Tibial nerve (tissue), 4 donors: ENCODE measurements around the gene APOL2. TPM values are rescaled to one million over a fixed set of nuclear protein-coding genes. Genes with fewer than 3 reads are reported as not detected.
"Not testable (repeated sequence)": the region's sequence is repeated elsewhere in the genome, so short reads cannot be mapped to it uniquely, and the experiment has no call there.

Experiments
- DNase-seq, 2 donors: peaks; one replicate each; pipeline ENCODE4 v3.0.0-alpha.2; 2019; ENCODE audit warnings: low spot score in 2 of 2
- H3K27ac ChIP-seq, 4 donors: fragments of 200-600 bp; sonication (generic) in 3 of 4; one replicate each; pipeline ENCODE4 v1.5.1; 2017 to 2019; ENCODE audit warnings: mild to moderate bottlenecking in 1 of 4
- H3K27me3 ChIP-seq, 2 donors: fragments of 200-600 bp; sonication (generic) in 1 of 2; one replicate each; pipeline versions ENCODE4 v1.5.1 to v1.6.0; 2017 to 2019
- H3K36me3 ChIP-seq, 3 donors: fragments of 200-600 bp; sonication (generic); one replicate each; pipeline ENCODE4 v1.5.1; 2018 to 2019
- H3K4me1 ChIP-seq, 4 donors: fragments of 200-600 bp; sonication (generic) in 3 of 4; one replicate each; pipeline ENCODE4 v1.5.1; 2017 to 2019
- H3K4me3 ChIP-seq, 4 donors: fragments of 200-600 bp; sonication (generic) in 3 of 4; one replicate each; pipeline ENCODE4 v1.5.1; 2017 to 2019; ENCODE audit warnings: mild to moderate bottlenecking in 1 of 4, moderate library complexity in 1 of 4
- H3K9me3 ChIP-seq, 4 donors: fragments of 200-600 bp; sonication (generic) in 3 of 4; one replicate each; pipeline ENCODE4 v1.5.1; 2017 to 2019
- EP300 ChIP-seq, 2 donors: sonication (generic); formaldehyde crosslinking; IDR thresholded peaks; one replicate each; pipeline ENCODE4 v1.6.1; 2017; ENCODE audit warnings: antibody characterized with exemption in 2 of 2, mild to moderate bottlenecking in 1 of 2
- POLR2A ChIP-seq, 2 donors: fragments of 450-650 bp; IDR thresholded peaks; one replicate each; pipeline ENCODE4 v1.6.1; 2017; ENCODE audit warnings: antibody characterized with exemption in 2 of 2, mild to moderate bottlenecking in 2 of 2, moderate library complexity in 2 of 2
- WGBS, 2 donors: methylation state at CpG; one replicate each; pipeline ENCODE4 v1.1.5; 2018; 5-methylcytosine and 5-hydroxymethylcytosine counted together
- total RNA-seq, 4 donors: library from RNA; depleted of rRNA; stranded (reverse); fragments of >200 nt; gene quantifications; one replicate each; pipeline ENCODE4 v1.1.0, GENCODE V29; 2016
- TF ChIP-seq, protein P1 (sequence below), 5 experiments: fragments of 200-600 bp in 3 of 5; fragments of 450-650 bp in 2 of 5; sonication (generic) in 3 of 5; IDR thresholded peaks; one replicate each; pipeline ENCODE4 v1.5.1; 2016 to 2019; ENCODE audit warnings: antibody characterized with exemption in 5 of 5, mild to moderate bottlenecking in 3 of 5, moderate library complexity in 2 of 5

Gene APOL2
- total RNA-seq, 4 donors from 2014 or later = 76.9 to 112 (median 79.4) TPM

GRCh38 chr22:36204632-36205015, 34.7 kb downstream of the APOL2 start:
- TF ChIP-seq EP300 (IDR thresholded peaks at IDR 0.05) = no peak
- no peak for TF ChIP-seq POLR2A (IDR thresholded peaks at IDR 0.05)
- TF ChIP-seq, protein P1, sequence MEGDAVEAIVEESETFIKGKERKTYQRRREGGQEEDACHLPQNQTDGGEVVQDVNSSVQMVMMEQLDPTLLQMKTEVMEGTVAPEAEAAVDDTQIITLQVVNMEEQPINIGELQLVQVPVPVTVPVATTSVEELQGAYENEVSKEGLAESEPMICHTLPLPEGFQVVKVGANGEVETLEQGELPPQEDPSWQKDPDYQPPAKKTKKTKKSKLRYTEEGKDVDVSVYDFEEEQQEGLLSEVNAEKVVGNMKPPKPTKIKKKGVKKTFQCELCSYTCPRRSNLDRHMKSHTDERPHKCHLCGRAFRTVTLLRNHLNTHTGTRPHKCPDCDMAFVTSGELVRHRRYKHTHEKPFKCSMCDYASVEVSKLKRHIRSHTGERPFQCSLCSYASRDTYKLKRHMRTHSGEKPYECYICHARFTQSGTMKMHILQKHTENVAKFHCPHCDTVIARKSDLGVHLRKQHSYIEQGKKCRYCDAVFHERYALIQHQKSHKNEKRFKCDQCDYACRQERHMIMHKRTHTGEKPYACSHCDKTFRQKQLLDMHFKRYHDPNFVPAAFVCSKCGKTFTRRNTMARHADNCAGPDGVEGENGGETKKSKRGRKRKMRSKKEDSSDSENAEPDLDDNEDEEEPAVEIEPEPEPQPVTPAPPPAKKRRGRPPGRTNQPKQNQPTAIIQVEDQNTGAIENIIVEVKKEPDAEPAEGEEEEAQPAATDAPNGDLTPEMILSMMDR (IDR thresholded peaks at IDR 0.05) = no peak
- H3K27ac ChIP-seq = no peak overlapping the region
- no peaks in the 10 kb centered on the region for H3K27me3 ChIP-seq
- WGBS, 2 donors = 68 to 70% methylated on average over 6 of the region's 6 CpGs
- DNase-seq = no peak
- no peaks in the 10 kb centered on the region for H3K36me3 ChIP-seq
- no peak overlapping the region for H3K4me3 ChIP-seq
- peaks cover 0 to 21% (median 7%) of the 10 kb centered on the region in 4 donors for H3K4me1 ChIP-seq
- H3K9me3 ChIP-seq = no peaks in the 10 kb centered on the region

- H3K4me1 ChIP-seq = peaks cover 0 to 23% (median 7%) of the 10 kb centered on the region in 4 donors
- H3K36me3 ChIP-seq = no peaks in the 10 kb centered on the region
- H3K27ac ChIP-seq = no peak overlapping the region
- H3K9me3 ChIP-seq = no peaks in the 10 kb centered on the region
- H3K27me3 ChIP-seq = no peaks in the 10 kb centered on the region
- WGBS, 2 donors = 64 to 87% methylated on average over 6 to 8 of the region's 8 CpGs
- no peak overlapping the region for H3K4me3 ChIP-seq
- TF ChIP-seq, protein P1 (IDR thresholded peaks at IDR 0.05) = no peak
- TF ChIP-seq POLR2A (IDR thresholded peaks at IDR 0.05) = no peak
- TF ChIP-seq EP300 (IDR thresholded peaks at IDR 0.05) = no peak
- no peak for DNase-seq
Measured at GRCh38 chr22:36204001-36204631, 35.2 kb downstream of the APOL2 start.

DNA sequence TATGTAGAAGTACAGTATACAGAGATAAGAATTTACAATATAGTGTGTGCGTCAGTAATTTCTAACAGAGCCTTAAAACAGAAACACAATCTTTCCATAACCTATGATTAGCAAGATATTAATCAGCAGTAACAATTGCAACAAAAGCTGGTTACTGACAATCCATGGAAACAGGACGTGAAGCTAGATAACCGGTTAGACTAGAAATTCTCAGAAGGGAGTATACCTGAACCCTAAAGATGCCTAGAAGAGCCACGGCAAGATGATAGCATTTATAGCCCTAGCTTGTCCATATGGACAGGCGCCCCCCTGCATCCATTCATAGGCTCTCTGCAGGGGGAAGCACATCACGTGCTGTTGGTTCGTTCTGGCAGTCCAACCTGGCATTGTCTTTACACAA, 35.9 kb downstream of the APOL2 start:
- not testable (repeated sequence) for DNase-seq
- 80 to 89% methylated on average over 7 of the region's 7 CpGs for WGBS, 2 donors

GRCh38 chr22:36202906-36203305, 36.4 kb downstream of the APOL2 start:
- DNase-seq, H3K4me3 ChIP-seq, H3K27ac ChIP-seq, H3K9me3 ChIP-seq, H3K27me3 ChIP-seq, H3K36me3 ChIP-seq: not testable (repeated sequence)
- H3K4me1 ChIP-seq = peaks cover 0 to 32% (median 7%) of the 10 kb centered on the region in 4 donors
- WGBS, 2 donors = 44 to 58% methylated on average over 8 of the region's 8 CpGs

More for the DNA sequence above, 35.9 kb downstream of the APOL2 start:
- H3K4me1 ChIP-seq = peaks cover 0 to 27% (median 7%) of the 10 kb centered on the region in 4 donors
- H3K27ac ChIP-seq, H3K36me3 ChIP-seq, H3K9me3 ChIP-seq, H3K4me3 ChIP-seq, H3K27me3 ChIP-seq: not testable (repeated sequence)

- Histone ChIP-seq H3K27ac (peak within 1 kb of the TSS in 2 of 4 donors; percentile 40 to 59), H3K4me3 (peak within 1 kb of the TSS in 1 of 4 donors; percentile 37)
- WGBS, 2 donors = 22 to 46% methylated on average over 9 to 10 of the region's 13 CpGs
Measured at GRCh38 chr22:36201630-36202319, 37.6 kb downstream of the APOL2 start, which contains the start of gene APOL4. APOL4 (minus strand) TSS chr22:36201809; CDS start chr22:36201734, 75 bp downstream.

GRCh38 chr22:36201025-36201424, 38.3 kb downstream of the APOL2 start:
- H3K27me3 ChIP-seq, H3K36me3 ChIP-seq, H3K9me3 ChIP-seq, DNase-seq: not testable (repeated sequence)
- Histone ChIP-seq H3K4me1 (peaks cover 0 to 46% (median 10%) of the 10 kb centered on the region in 4 donors), H3K4me3 (peak overlapping the region in 1 of 4 donors; percentile 37), H3K27ac (peak overlapping the region in 2 of 4 donors; percentile 40 to 59)
- 36 to 46% methylated on average over 2 of the region's 5 CpGs for WGBS, 2 donors

More at GRCh38 chr22:36201630-36202319, 37.6 kb downstream of the APOL2 start, which contains the start of gene APOL4:
- Histone ChIP-seq H3K36me3 (no peaks in the 10 kb centered on the region), H3K4me1 (peaks cover 0 to 40% (median 8%) of the 10 kb centered on the region in 4 donors), H3K9me3 (no peaks in the 10 kb centered on the region), H3K27me3 (no peaks in the 10 kb centered on the region)
- TF ChIP-seq POLR2A (IDR thresholded peaks at IDR 0.05) (no peak), EP300 (IDR thresholded peaks at IDR 0.05) (peak in 1 of 2 donors; percentile 59)
- TF ChIP-seq, protein P1 (IDR thresholded peaks at IDR 0.05) = no peak
- DNase-seq = peak; percentile 69 to 71
